Large intestine (tissue), 3 donors: ENCODE data around the gene FER. TPM values are rescaled to one million over a fixed set of nuclear protein-coding genes. Genes with fewer than 3 reads are reported as not detected.
A peak's percentile ranks its signal among the peaks of the same experiment; 100 is the strongest.
"Not testable (repeated sequence)": the region's sequence is repeated elsewhere in the genome, so short reads cannot be mapped to it uniquely, and the experiment has no call there.

Experiments used
- DNase-seq, 2 donors: peaks; one replicate each; pipeline versions ENCODE4 v3.0.0 to v3.0.0-alpha.2; 2013
- H3K27ac ChIP-seq: one replicate; pipeline ENCODE4 v1.5.1; 2013; ENCODE audit warnings: low read length
- H3K27me3 ChIP-seq: 2 replicates; pipeline ENCODE4 v1.6.1; 2013; ENCODE audit warnings: low read length; ENCODE audit not compliant: control insufficient read depth, insufficient read depth
- H3K36me3 ChIP-seq: 2 replicates; pipeline ENCODE4 v1.6.1; 2013; ENCODE audit warnings: low read length; ENCODE audit not compliant: control insufficient read depth, insufficient read depth
- H3K4me1 ChIP-seq: one replicate; pipeline ENCODE4 v1.6.1; 2013; ENCODE audit warnings: low read length; ENCODE audit not compliant: control insufficient read depth, insufficient read depth
- H3K4me3 ChIP-seq: one replicate; pipeline ENCODE4 v1.5.1; 2013; ENCODE audit warnings: low read length
- H3K9me3 ChIP-seq: one replicate; pipeline ENCODE4 v1.6.1; 2013; ENCODE audit warnings: mild to moderate bottlenecking, low read depth, low read length, moderate library complexity; ENCODE audit not compliant: control insufficient read depth
- WGBS: methylation state at CpG from one replicate; pipeline ENCODE4 v1.1.5; 2013; ENCODE audit warnings: low lambda C conversion rate; ENCODE audit not compliant: insufficient coverage; 5-methylcytosine and 5-hydroxymethylcytosine counted together
- polyA plus RNA-seq: library from polyadenylated mRNA; unstranded; fragments of 120-200 nt; gene quantifications from one replicate; pipeline ENCODE4 v1.2.1, GENCODE V29; 2013

Gene FER
- polyA plus RNA-seq, 1 donor = 7.2 TPM

DNA sequence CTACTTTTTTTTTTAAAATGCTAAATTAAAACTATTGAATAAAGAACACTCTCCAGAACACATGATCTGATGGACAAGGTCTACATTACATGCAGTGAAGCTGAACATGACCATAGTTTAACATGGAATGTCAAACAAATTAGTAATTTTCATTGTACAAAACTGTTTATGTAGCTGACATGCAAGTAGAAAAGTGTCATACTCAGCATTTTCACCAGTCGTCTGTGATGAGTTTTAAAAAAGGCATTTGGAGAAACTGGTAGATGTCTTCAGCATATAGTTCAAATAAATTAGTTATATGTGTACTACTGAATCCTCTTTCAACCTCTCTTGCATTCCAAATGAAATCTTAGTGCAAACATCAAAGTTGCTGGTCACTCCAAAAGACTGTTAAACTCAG lies 301.9 kb downstream of the FER start:
- Histone ChIP-seq H3K4me3 (no peak overlapping the region), H3K9me3 (no peaks in the 10 kb centered on the region), H3K27me3 (no peaks in the 10 kb centered on the region), H3K4me1 (no peaks in the 10 kb centered on the region), H3K27ac (no peak overlapping the region), H3K36me3 (peaks cover 3% of the 10 kb centered on the region)
- WGBS = no CpG with 5 or more reads among the region's 1 CpG
- no peak for DNase-seq

DNA sequence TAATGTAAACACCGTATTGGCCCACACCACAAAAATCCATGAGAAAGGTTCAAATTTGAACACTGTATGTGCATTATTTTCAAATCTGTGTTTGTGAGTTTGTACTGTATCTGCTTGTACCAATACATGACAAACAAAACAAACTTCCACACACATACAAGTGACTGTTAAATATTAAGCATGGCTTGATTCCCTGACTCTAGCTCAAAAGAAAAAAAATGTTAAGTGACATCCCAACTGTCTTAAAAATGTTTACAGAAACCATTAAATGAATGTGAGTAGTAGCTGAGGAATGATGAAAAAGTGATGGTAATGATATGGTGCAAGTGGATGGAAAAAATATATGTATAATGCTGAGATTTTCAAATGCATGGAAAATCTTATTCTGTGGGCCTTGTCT lies 302.6 kb downstream of the FER start:
- H3K4me1 ChIP-seq, H3K36me3 ChIP-seq, H3K4me3 ChIP-seq, H3K9me3 ChIP-seq, H3K27me3 ChIP-seq, H3K27ac ChIP-seq, DNase-seq: not testable (repeated sequence)
- no CpG with 5 or more reads among the region's 1 CpG for WGBS

DNA sequence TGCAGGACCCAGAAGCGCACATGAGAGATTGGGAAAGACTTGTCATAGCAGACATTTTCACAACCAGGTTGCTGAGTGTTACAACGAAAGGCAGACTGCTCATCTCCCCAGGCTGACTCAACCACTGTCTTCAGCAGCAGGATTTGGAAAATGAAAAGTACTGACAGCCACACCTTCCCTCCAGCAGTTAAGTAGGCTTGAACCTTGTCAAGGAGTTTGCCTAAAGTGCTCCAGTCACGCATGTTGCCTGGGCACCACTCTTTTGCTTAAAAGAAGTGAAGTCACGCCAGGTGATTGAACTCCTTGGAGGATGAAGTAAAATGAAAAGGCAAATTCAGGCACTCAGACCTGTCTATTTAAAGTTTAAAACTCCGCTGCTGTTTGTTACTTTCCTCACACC lies 304.5 kb downstream of the FER start:
- not testable (repeated sequence) for H3K27ac ChIP-seq, H3K36me3 ChIP-seq, H3K9me3 ChIP-seq, DNase-seq, H3K4me3 ChIP-seq, H3K27me3 ChIP-seq, H3K4me1 ChIP-seq
- WGBS = no CpG with 5 or more reads among the region's 5 CpGs

DNA sequence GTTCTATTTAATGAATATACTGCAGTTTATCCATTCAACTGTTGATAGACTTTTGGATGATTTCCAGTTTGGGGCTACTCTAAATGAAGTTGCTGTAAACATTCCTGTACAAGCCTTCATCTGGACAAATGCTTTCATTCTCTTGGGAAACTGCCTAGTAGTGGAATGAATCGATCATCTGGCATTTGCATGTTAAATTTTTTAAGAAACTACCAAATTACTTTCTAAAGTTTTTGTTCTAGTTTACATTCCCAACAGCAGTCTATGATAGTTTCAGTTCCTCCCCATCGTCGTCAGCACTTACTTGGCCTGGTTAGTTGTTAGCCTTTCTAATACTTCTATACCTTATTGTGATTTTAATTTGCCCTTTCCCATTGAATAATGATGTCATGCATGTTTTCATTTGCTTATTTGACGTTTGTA lies 306.3 kb downstream of the FER start:
- no peaks in the 10 kb centered on the region for H3K4me1 ChIP-seq
- peaks cover 3% of the 10 kb centered on the region for H3K36me3 ChIP-seq
- no peak overlapping the region for H3K4me3 ChIP-seq
- 100% methylated on average over 1 of the region's 4 CpGs for WGBS
- DNase-seq = no peak
- H3K9me3 ChIP-seq = peaks cover 4% of the 10 kb centered on the region
- no peak overlapping the region for H3K27ac ChIP-seq
- H3K27me3 ChIP-seq = no peaks in the 10 kb centered on the region

DNA sequence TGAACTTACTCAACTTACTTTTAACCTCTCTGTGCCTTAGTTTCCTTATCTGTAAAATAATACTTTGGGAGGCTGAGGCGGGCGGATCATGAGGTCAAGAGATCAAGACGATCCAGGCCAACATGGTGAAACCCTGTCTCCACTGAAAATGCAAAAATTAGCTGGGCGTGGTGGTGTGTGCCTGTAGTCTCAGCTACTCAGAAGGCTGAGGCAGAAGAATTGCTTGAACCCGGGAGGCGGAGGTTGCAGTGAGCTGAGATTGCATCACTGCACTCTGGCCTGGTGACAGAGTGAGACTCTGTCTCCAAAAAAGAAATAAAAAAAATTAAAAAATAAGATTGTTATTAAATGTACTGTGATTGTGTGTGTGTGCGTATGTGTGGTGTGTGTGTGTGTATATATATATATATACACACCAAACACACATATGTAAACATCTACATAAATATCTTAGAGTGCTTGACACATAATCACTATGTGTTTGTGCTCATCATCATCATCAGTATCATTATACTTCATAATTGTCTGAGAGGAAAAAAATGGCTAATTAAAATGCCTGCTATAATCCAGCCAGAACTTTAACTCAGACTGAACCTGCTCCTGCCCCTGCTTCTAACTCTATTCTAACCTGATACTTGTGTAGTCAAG lies 312.8 kb downstream of the FER start:
- H3K4me1 ChIP-seq = no peaks in the 10 kb centered on the region
- H3K9me3 ChIP-seq = peaks cover 4% of the 10 kb centered on the region
- 80% methylated on average over 1 of the region's 7 CpGs for WGBS
- DNase-seq = no peak
- no peak overlapping the region for H3K4me3 ChIP-seq
- H3K36me3 ChIP-seq = no peaks in the 10 kb centered on the region
- no peak overlapping the region for H3K27ac ChIP-seq
- H3K27me3 ChIP-seq = no peaks in the 10 kb centered on the region

DNA sequence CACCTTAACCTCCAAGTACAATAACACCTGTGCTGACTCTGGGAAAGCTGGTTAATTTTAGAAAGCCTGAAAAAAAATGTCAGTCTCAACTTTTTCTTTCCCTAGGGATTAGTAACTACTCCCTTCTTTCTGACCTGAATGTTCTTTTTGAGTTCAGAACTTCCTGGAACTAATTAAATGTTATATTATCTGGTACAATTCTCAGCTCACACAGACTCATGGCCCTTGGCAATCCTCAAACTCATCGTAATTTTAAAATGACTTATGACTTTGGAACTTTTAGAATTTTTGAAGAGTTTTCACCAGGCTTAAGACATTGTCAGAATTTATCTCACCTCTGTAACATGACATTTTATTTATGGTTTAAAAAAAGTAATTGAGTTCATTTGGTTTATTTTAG lies 315.0 kb downstream of the FER start:
- DNase-seq = no peak

DNA sequence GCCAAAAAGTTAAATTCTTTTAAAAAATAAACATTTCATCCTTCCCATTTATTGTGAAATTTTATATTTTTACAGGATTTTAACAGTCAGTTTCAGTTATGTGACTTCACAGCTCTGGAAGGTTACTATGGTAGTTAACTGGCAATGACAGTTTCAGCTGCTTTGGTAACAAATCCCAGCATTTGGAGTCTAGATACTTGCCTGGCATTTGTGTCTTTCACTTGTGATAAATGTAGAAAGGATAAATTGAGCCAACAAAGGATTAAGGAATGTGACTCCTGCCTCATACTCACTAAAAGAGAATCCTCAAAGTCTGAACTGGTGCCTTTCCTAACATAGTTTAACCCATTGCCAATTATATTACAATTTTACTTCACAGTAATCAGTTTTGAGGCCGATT lies 315.5 kb downstream of the FER start:
- no peaks in the 10 kb centered on the region for H3K4me1 ChIP-seq
- no peaks in the 10 kb centered on the region for H3K9me3 ChIP-seq
- no peaks in the 10 kb centered on the region for H3K36me3 ChIP-seq
- H3K27ac ChIP-seq = no peak overlapping the region
- no peak for DNase-seq
- WGBS = 91% methylated on average over 1 of the region's 1 CpG
- no peak overlapping the region for H3K4me3 ChIP-seq
- H3K27me3 ChIP-seq = no peaks in the 10 kb centered on the region

More for the DNA sequence above, 315.0 kb downstream of the FER start:
- Histone ChIP-seq H3K36me3 (no peaks in the 10 kb centered on the region), H3K4me3 (no peak overlapping the region), H3K27me3 (no peaks in the 10 kb centered on the region), H3K27ac (no peak overlapping the region), H3K9me3 (no peaks in the 10 kb centered on the region), H3K4me1 (no peaks in the 10 kb centered on the region)
- no CpG with 5 or more reads among the region's 1 CpG for WGBS

DNA sequence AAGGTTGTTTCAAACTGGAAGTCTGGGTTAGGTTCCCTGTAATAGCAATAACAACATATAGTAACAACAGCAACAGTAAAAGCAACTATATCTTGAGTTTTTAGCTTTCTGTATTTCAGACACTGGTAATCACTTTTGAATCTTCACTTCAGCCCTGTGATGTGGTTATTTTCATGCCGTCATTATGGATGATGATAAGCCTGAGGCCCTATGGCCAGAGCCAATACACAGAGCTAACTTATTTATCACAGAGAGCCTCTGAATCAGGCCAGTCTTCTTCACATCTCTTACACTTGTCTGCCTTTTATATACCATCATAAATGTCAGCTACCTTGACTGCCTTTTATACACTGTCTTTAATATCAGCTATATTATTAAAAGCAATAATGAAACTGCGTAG lies 329.0 kb downstream of the FER start:
- no peaks in the 10 kb centered on the region for H3K27me3 ChIP-seq
- no peak for DNase-seq
- WGBS = no CpG with 5 or more reads among the region's 2 CpGs
- H3K9me3 ChIP-seq = no peaks in the 10 kb centered on the region
- H3K4me1 ChIP-seq = no peaks in the 10 kb centered on the region
- H3K36me3 ChIP-seq = no peaks in the 10 kb centered on the region
- H3K27ac ChIP-seq = no peak overlapping the region
- no peak overlapping the region for H3K4me3 ChIP-seq

DNA sequence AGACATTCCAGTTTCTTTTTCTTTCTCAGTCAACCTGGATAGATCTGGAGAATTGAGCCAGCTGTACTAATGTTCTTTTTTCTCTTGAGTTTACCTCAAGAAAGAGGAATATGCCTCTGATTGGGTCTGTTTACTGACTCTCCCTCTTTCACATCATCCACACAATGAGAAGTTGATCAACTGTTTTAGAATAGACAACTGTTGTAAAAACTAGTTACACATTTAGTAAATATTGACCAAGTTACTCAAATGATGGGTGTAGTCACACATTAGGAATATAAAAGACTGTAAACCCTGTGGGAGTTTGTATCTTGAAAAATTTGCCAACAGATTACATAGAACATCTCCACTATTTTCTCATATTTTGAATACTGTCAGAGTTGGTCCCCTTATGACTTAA lies 330.8 kb downstream of the FER start:
- Histone ChIP-seq H3K27me3 (no peaks in the 10 kb centered on the region), H3K27ac (no peak overlapping the region), H3K4me3 (no peak overlapping the region), H3K4me1 (no peaks in the 10 kb centered on the region), H3K36me3 (no peaks in the 10 kb centered on the region), H3K9me3 (no peaks in the 10 kb centered on the region)
- no peak for DNase-seq

DNA sequence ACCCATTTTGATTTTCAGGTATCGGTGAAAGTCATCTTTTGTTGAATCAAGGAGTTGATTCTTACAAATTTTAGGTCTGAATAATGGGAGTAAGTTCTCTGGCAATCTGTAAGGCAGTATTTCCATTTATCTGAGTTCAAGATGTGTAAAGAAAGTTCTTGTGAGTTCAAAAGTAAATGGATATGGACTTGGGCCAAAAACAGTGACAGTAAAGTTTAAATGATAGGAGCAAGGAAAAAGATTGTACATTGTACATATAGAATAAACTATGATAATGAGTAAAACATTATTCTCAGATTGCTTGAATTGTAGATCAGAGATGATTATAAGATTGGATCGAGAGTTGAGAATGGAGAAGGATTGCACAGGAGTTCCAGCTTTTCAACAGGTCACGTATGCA lies 332.8 kb downstream of the FER start:
- H3K36me3 ChIP-seq = no peaks in the 10 kb centered on the region
- no peak overlapping the region for H3K4me3 ChIP-seq
- H3K27me3 ChIP-seq = no peaks in the 10 kb centered on the region
- peak in 1 of 2 donors; percentile 43 for DNase-seq
- H3K27ac ChIP-seq = peak overlapping the region; percentile 18
- H3K4me1 ChIP-seq = no peaks in the 10 kb centered on the region
- no peaks in the 10 kb centered on the region for H3K9me3 ChIP-seq
- 64% methylated on average over 2 of the region's 3 CpGs for WGBS

DNA sequence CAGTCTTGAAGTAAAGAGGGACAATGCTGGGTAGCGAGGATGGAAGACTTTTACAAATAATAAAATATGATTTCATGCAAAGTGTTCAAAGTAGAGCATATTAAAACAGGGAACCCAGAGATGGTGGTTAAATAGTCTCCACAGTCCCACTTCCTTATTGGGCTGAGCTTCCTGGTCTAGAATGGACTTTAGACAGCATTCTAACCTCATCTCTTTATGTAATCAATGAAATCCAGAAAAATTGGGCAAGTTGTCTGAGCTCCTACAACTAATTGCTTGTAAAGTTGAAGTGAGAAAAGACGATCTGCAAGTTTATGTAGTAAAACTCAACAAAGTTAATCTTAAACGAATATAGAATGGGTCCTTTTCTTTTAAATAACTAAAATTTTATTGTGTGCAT lies 333.2 kb downstream of the FER start:
- Histone ChIP-seq H3K9me3 (no peaks in the 10 kb centered on the region), H3K27me3 (no peaks in the 10 kb centered on the region), H3K27ac (peak overlapping the region; percentile 21), H3K36me3 (no peaks in the 10 kb centered on the region), H3K4me3 (no peak overlapping the region), H3K4me1 (no peaks in the 10 kb centered on the region)
- WGBS = 20% methylated on average over 2 of the region's 3 CpGs
- DNase-seq = peak; percentile 50 to 78
